Natural killer cell (primary cell): ENCODE results near the gene DCAF5. TPM values are rescaled to one million over a fixed set of nuclear protein-coding genes. Genes with fewer than 3 reads are reported as not detected.

ENCODE experiments used
- ATAC-seq, 3 donors: fragments of 150-1000 bp in 2 of 3; fragments of 200-7000 bp in 1 of 3; cut with Tn5 transposase; 1 replicate in 1 of 3; 2 replicates in 2 of 3; pipeline ENCODE4 v1.10.0; 2021; ENCODE audit warnings: mild to moderate bottlenecking in 2 of 3, moderate library complexity in 2 of 3
- DNase-seq, 2 donors: peaks; one replicate each; pipeline versions ENCODE4 v3.0.0 to v3.0.0-alpha.2; 2013 to 2021; ENCODE audit warnings: mixed read lengths in 1 of 2
- H3K27ac ChIP-seq: one replicate; pipeline ENCODE4 v1.5.1; 2013; ENCODE audit warnings: mild to moderate bottlenecking, low read length
- H3K27me3 ChIP-seq: one replicate; pipeline ENCODE4 v1.6.1; 2013; ENCODE audit warnings: low read length; ENCODE audit not compliant: control insufficient read depth, insufficient read depth
- H3K36me3 ChIP-seq: one replicate; pipeline ENCODE4 v1.6.1; 2013; ENCODE audit warnings: low read length; ENCODE audit not compliant: control insufficient read depth, insufficient read depth
- H3K4me1 ChIP-seq: one replicate; pipeline ENCODE4 v1.6.1; 2013; ENCODE audit warnings: low read length; ENCODE audit not compliant: control insufficient read depth, insufficient read depth
- H3K4me3 ChIP-seq: one replicate; pipeline ENCODE4 v1.5.1; 2013; ENCODE audit warnings: low read length
- H3K9me3 ChIP-seq: one replicate; pipeline ENCODE4 v1.6.1; 2013; ENCODE audit warnings: low read length; ENCODE audit not compliant: control insufficient read depth, insufficient read depth
- H3K27ac Mint-ChIP-seq, 2 donors: one replicate each; pipeline ENCODE4 v1.8.0; 2022; ENCODE audit warnings: mild to moderate bottlenecking in 2 of 2, mixed read lengths in 2 of 2, moderate library complexity in 1 of 2
- H3K27me3 Mint-ChIP-seq, 2 donors: one replicate each; pipeline ENCODE4 v1.8.0; 2022; ENCODE audit warnings: low read depth in 2 of 2, mixed read lengths in 2 of 2
- H3K36me3 Mint-ChIP-seq: one replicate; pipeline ENCODE4 v1.8.0; 2022; ENCODE audit warnings: mixed read lengths
- H3K4me1 Mint-ChIP-seq, 2 donors: one replicate each; pipeline ENCODE4 v1.8.0; 2022; ENCODE audit warnings: mixed read lengths in 2 of 2
- H3K4me3 Mint-ChIP-seq: one replicate; pipeline ENCODE4 v1.8.0; 2022; ENCODE audit warnings: mild to moderate bottlenecking, moderate library complexity, mixed read lengths
- H3K9me3 Mint-ChIP-seq, 2 donors: one replicate each; pipeline ENCODE4 v1.8.0; 2022; ENCODE audit warnings: mixed read lengths in 2 of 2
- CTCF ChIP-seq: fragments of 200-600 bp; IDR thresholded peaks from one replicate; pipeline ENCODE4 v1.8.0; 2022; ENCODE audit warnings: antibody characterized with exemption
- WGBS: methylation state at CpG from one replicate; pipeline ENCODE4 v1.1.7; 2013; ENCODE audit warnings: missing lambda C conversion rate; ENCODE audit not compliant: insufficient coverage; 5-methylcytosine and 5-hydroxymethylcytosine counted together
- intact Hi-C: fragments of 100-400 bp; cut with micrococcal nuclease; formaldehyde crosslinking; loops from one replicate; pipeline ENCODE4 v1.14.2; 2022
- total RNA-seq, 4 donors: library from RNA; stranded (reverse); fragments of 120-200 nt in 1 of 4; gene quantifications; one replicate each; pipeline versions ENCODE4 v1.2.3 to v1.2.4, GENCODE V29; 2013 to 2022

Gene DCAF5
- total RNA-seq, 3 donors from 2014 or later (not counting 1 experiment from before 2014, with no cell fraction given), result 92.0 to 112 (median 99.2) TPM

GRCh38 chr14:69149461-69150244, 3.3 kb downstream of the DCAF5 start:
- TF ChIP-seq CTCF, result no peak
- no peaks in the 10 kb centered on the region for H3K36me3 Mint-ChIP-seq
- no peaks in the 10 kb centered on the region for H3K9me3 Mint-ChIP-seq
- H3K27ac Mint-ChIP-seq, result peak overlapping the region; percentile 80 to 94
- Histone ChIP-seq H3K27me3 (no peaks in the 10 kb centered on the region), H3K9me3 (no peaks in the 10 kb centered on the region), H3K4me1 (peaks cover 12% of the 10 kb centered on the region), H3K36me3 (peaks cover 24% of the 10 kb centered on the region), H3K4me3 (no peak overlapping the region), H3K27ac (no peak overlapping the region)
- H3K27me3 Mint-ChIP-seq, result no peaks in the 10 kb centered on the region
- intact Hi-C loops, result loop anchor here (5.0 kb wide), 3 partner anchors 248 to 1758 kb away; partner anchors contain the start of genes ERH, PCNX1, SLC39A9 and SUSD6
- H3K4me3 Mint-ChIP-seq, result peak overlapping the region; percentile 94
- ATAC-seq (no peak), DNase-seq (no peak)
- H3K4me1 Mint-ChIP-seq, result peaks cover 60 to 61% of the 10 kb centered on the region in 2 donors
- 50% methylated on average over 2 of the region's 2 CpGs for WGBS

- no peak for TF ChIP-seq CTCF
- Histone ChIP-seq H3K9me3 (no peaks in the 10 kb centered on the region), H3K36me3 (peaks cover 8% of the 10 kb centered on the region), H3K27ac (no peak overlapping the region), H3K27me3 (no peaks in the 10 kb centered on the region), H3K4me3 (no peak overlapping the region), H3K4me1 (no peaks in the 10 kb centered on the region)
- Mint-ChIP-seq H3K4me3 (no peak overlapping the region), H3K27ac (peak overlapping the region; percentile 35 to 68), H3K4me1 (peaks cover 64 to 75% of the 10 kb centered on the region in 2 donors), H3K36me3 (no peaks in the 10 kb centered on the region), H3K27me3 (no peaks in the 10 kb centered on the region), H3K9me3 (no peaks in the 10 kb centered on the region)
- WGBS, result 90% methylated on average over 5 of the region's 5 CpGs
- ATAC-seq (no peak), DNase-seq (no peak)
- intact Hi-C loops, result no loop called here
These were observed 10.8 kb downstream of the DCAF5 start for GRCh38 chr14:69142101-69142500.

- Mint-ChIP-seq H3K27ac (peak overlapping the region in 1 of 2 donors; percentile 35), H3K4me3 (no peak overlapping the region), H3K4me1 (peaks cover 64 to 71% of the 10 kb centered on the region in 2 donors), H3K36me3 (no peaks in the 10 kb centered on the region), H3K9me3 (no peaks in the 10 kb centered on the region), H3K27me3 (no peaks in the 10 kb centered on the region)
- no peaks in the 10 kb centered on the region for H3K9me3 ChIP-seq
- intact Hi-C loops, result no loop called here
- H3K27ac ChIP-seq, result no peak overlapping the region
- no peak for TF ChIP-seq CTCF
- no peak for ATAC-seq
- WGBS, result 93% methylated on average over 1 of the region's 1 CpG
- no peak overlapping the region for H3K4me3 ChIP-seq
- H3K27me3 ChIP-seq, result no peaks in the 10 kb centered on the region
- H3K4me1 ChIP-seq, result no peaks in the 10 kb centered on the region
- no peak for DNase-seq
- peaks cover 5% of the 10 kb centered on the region for H3K36me3 ChIP-seq
These were observed 11.4 kb downstream of the DCAF5 start for GRCh38 chr14:69141550-69141949.
